ENCODE data around the gene THSD4. TPM values are rescaled to one million over a fixed set of nuclear protein-coding genes. Genes with fewer than 3 reads are reported as not detected.
"Not testable (repeated sequence)": the region's sequence is repeated elsewhere in the genome, so short reads cannot be mapped to it uniquely, and the experiment has no call there.

Gene THSD4
- total and polyA plus RNA-seq, 2 experiments from 2014 or later: 5.1 to 25.5 TPM

- no peak for DNase-seq (ENCODE audit: low read depth in 1 of 2, low spot score in 1 of 2)
- TF ChIP-seq, protein P1, sequence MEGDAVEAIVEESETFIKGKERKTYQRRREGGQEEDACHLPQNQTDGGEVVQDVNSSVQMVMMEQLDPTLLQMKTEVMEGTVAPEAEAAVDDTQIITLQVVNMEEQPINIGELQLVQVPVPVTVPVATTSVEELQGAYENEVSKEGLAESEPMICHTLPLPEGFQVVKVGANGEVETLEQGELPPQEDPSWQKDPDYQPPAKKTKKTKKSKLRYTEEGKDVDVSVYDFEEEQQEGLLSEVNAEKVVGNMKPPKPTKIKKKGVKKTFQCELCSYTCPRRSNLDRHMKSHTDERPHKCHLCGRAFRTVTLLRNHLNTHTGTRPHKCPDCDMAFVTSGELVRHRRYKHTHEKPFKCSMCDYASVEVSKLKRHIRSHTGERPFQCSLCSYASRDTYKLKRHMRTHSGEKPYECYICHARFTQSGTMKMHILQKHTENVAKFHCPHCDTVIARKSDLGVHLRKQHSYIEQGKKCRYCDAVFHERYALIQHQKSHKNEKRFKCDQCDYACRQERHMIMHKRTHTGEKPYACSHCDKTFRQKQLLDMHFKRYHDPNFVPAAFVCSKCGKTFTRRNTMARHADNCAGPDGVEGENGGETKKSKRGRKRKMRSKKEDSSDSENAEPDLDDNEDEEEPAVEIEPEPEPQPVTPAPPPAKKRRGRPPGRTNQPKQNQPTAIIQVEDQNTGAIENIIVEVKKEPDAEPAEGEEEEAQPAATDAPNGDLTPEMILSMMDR (IDR thresholded peaks at IDR 0.05; ENCODE audit: low read depth, low read length): no peak
- H3K9me3 ChIP-seq (ENCODE audit: low read depth): no peaks in the 10 kb centered on the region
- H3K27me3 ChIP-seq: no peaks in the 10 kb centered on the region
- no peak overlapping the region for H3K4me3 ChIP-seq
- no peak overlapping the region for H3K27ac ChIP-seq
- no peaks in the 10 kb centered on the region for H3K36me3 ChIP-seq
- H3K4me1 ChIP-seq (ENCODE audit: low read depth): no peaks in the 10 kb centered on the region
Observed at GRCh38 chr15:71364117-71364584, 248.9 kb downstream of the THSD4 start.

- no peak overlapping the region for H3K27ac ChIP-seq
- no peaks in the 10 kb centered on the region for H3K36me3 ChIP-seq
- no peaks in the 10 kb centered on the region for H3K4me1 ChIP-seq (ENCODE audit: low read depth)
- no peak overlapping the region for H3K4me3 ChIP-seq
- DNase-seq (ENCODE audit: low read depth in 1 of 2, low spot score in 1 of 2): no peak
- no peaks in the 10 kb centered on the region for H3K9me3 ChIP-seq (ENCODE audit: low read depth)
- no peaks in the 10 kb centered on the region for H3K27me3 ChIP-seq
- TF ChIP-seq, protein P1 (IDR thresholded peaks at IDR 0.05; ENCODE audit: low read depth, low read length): no peak
Observed at GRCh38 chr15:71366522-71366921, 251.3 kb downstream of the THSD4 start.

GRCh38 chr15:71366926-71367325, 251.7 kb downstream of the THSD4 start:
- no peaks in the 10 kb centered on the region for H3K4me1 ChIP-seq (ENCODE audit: low read depth)
- no peak overlapping the region for H3K4me3 ChIP-seq
- TF ChIP-seq, protein P1 (IDR thresholded peaks at IDR 0.05; ENCODE audit: low read depth, low read length): no peak
- H3K9me3 ChIP-seq (ENCODE audit: low read depth): no peaks in the 10 kb centered on the region
- H3K27me3 ChIP-seq: no peaks in the 10 kb centered on the region
- H3K27ac ChIP-seq: no peak overlapping the region
- no peaks in the 10 kb centered on the region for H3K36me3 ChIP-seq
- DNase-seq (ENCODE audit: low read depth in 1 of 2, low spot score in 1 of 2): no peak

GRCh38 chr15:71367737-71368136, 252.5 kb downstream of the THSD4 start:
- H3K27ac ChIP-seq; DNase-seq (ENCODE audit: low read depth in 1 of 2, low spot score in 1 of 2); H3K27me3 ChIP-seq; H3K4me3 ChIP-seq; H3K36me3 ChIP-seq; H3K4me1 ChIP-seq (ENCODE audit: low read depth); H3K9me3 ChIP-seq (ENCODE audit: low read depth): not testable (repeated sequence)

GRCh38 chr15:71372769-71373168, 257.5 kb downstream of the THSD4 start:
- not testable (repeated sequence) for DNase-seq (ENCODE audit: low read depth in 1 of 2, low spot score in 1 of 2); H3K27me3 ChIP-seq; H3K4me3 ChIP-seq; H3K9me3 ChIP-seq (ENCODE audit: low read depth); H3K27ac ChIP-seq; H3K36me3 ChIP-seq; H3K4me1 ChIP-seq (ENCODE audit: low read depth)

DNA sequence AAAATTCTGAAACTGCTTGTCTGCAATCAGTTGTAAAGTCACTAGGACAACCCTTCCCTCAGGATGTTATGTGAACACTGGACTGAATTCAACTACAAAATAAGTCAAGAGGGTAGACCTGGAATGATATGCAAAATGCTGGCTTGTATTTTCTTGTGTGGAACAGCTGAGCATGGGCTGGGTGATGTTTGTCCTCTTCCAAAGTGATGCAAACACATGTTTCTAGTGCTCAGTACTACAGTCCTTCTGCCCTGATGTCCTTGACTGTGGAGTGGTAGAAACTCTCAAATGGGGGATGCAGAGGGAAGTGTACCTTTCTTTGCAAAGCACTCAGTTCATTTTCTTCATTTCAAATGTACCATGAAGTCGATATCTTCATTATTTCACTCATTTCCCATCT, 258.6 kb downstream of the THSD4 start:
- Histone ChIP-seq H3K4me1 (ENCODE audit: low read depth) (no peaks in the 10 kb centered on the region), H3K9me3 (ENCODE audit: low read depth) (no peaks in the 10 kb centered on the region), H3K27ac (no peak overlapping the region), H3K27me3 (no peaks in the 10 kb centered on the region), H3K4me3 (no peak overlapping the region), H3K36me3 (no peaks in the 10 kb centered on the region)
- TF ChIP-seq, protein P1 (IDR thresholded peaks at IDR 0.05; ENCODE audit: low read depth, low read length): no peak
- DNase-seq (ENCODE audit: low read depth in 1 of 2, low spot score in 1 of 2): no peak

Measured in cardiac muscle cell (in vitro differentiated cells and primary cell).